B cell (primary cell): ENCODE measurements around the gene NAT10.

Experiments used
- EZH2 ChIP-seq: IDR thresholded peaks from 2 replicates; pipeline ENCODE4 v1.6.1; 2012; ENCODE audit warnings: borderline replicate concordance, low read depth, mild to moderate bottlenecking, moderate library complexity, low read length; ENCODE audit not compliant: insufficient read depth, poor library complexity, severe bottlenecking
- TF ChIP-seq, protein P1 (sequence below): fragments of 200-600 bp; IDR thresholded peaks from one replicate; pipeline ENCODE4 v1.8.0; 2022; ENCODE audit warnings: antibody characterized with exemption, mild to moderate bottlenecking

DNA sequence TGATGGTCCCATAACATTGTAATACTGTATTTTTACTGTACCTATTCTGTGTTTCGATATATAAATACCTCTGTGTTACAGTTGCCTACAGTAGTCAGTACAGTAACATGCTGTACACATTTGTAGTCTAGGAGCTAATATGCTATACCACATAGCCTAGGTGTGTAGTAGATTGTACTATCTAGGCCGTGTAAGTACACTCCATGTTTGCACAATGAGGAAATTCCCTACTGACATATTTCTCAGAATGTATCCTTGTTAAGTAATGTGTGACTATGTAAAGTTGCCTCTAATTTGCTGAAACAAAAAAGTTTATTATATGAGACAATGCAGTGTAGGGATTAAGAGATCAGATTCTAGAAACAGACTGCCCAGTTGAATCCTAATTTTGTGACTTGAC, 32.6 kb upstream of the NAT10 start:
- no peak for TF ChIP-seq EZH2
- TF ChIP-seq, protein P1, sequence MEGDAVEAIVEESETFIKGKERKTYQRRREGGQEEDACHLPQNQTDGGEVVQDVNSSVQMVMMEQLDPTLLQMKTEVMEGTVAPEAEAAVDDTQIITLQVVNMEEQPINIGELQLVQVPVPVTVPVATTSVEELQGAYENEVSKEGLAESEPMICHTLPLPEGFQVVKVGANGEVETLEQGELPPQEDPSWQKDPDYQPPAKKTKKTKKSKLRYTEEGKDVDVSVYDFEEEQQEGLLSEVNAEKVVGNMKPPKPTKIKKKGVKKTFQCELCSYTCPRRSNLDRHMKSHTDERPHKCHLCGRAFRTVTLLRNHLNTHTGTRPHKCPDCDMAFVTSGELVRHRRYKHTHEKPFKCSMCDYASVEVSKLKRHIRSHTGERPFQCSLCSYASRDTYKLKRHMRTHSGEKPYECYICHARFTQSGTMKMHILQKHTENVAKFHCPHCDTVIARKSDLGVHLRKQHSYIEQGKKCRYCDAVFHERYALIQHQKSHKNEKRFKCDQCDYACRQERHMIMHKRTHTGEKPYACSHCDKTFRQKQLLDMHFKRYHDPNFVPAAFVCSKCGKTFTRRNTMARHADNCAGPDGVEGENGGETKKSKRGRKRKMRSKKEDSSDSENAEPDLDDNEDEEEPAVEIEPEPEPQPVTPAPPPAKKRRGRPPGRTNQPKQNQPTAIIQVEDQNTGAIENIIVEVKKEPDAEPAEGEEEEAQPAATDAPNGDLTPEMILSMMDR, result no peak
